Kidney (tissue), 14 donors: ENCODE data around the gene DCHS2. TPM values are rescaled to one million over a fixed set of nuclear protein-coding genes. Genes with fewer than 3 reads are reported as not detected.

Source experiments
- DNase-seq, 5 donors: peaks; one replicate each; pipeline ENCODE4 v3.0.0-alpha.2; 2013 to 2020
- FAIRE-seq: peaks from 2 replicates; lab custom pipeline; 2012; peaks lifted over from hg19 to GRCh38; lab: Jason Lieb, UNC
- H3K27ac ChIP-seq, 2 donors: one replicate each; pipeline ENCODE4 v1.7.0; 2013; ENCODE audit warnings: low read depth in 2 of 2, low read length in 2 of 2, inconsistent platforms in 1 of 2
- H3K27me3 ChIP-seq: one replicate; pipeline ENCODE4 v1.7.1; 2013; ENCODE audit warnings: low read length, inconsistent platforms; ENCODE audit not compliant: control insufficient read depth, insufficient read depth
- H3K36me3 ChIP-seq, 3 donors: one replicate each; pipeline versions ENCODE4 v1.7.0 to v1.7.1; 2013; ENCODE audit warnings: low read length in 3 of 3, control low read depth in 1 of 3, inconsistent platforms in 1 of 3; ENCODE audit not compliant: insufficient read depth in 3 of 3, control insufficient read depth in 2 of 3
- H3K4me1 ChIP-seq, 3 donors: one replicate each; pipeline versions ENCODE4 v1.7.0 to v1.7.1; 2013; ENCODE audit warnings: low read length in 3 of 3, inconsistent platforms in 1 of 3, low read depth in 1 of 3; ENCODE audit not compliant: control insufficient read depth in 2 of 3, insufficient read depth in 2 of 3
- H3K4me3 ChIP-seq, 3 donors: one replicate each; pipeline versions ENCODE4 v1.7.0 to v1.8.1; 2013; ENCODE audit warnings: low read length in 3 of 3, control low read depth in 1 of 3, inconsistent platforms in 1 of 3
- H3K9ac ChIP-seq, 3 donors: one replicate each; pipeline versions ENCODE4 v1.7.0 to v1.7.1; 2013; ENCODE audit warnings: low read length in 3 of 3, control low read depth in 1 of 3, inconsistent platforms in 1 of 3
- H3K9me3 ChIP-seq, 3 donors: one replicate each; pipeline versions ENCODE4 v1.7.0 to v1.7.1; 2013; ENCODE audit warnings: low read length in 3 of 3, control low read depth in 1 of 3, inconsistent platforms in 1 of 3; ENCODE audit not compliant: control insufficient read depth in 2 of 3, insufficient read depth in 1 of 3
- intact Hi-C: fragments of 100-400 bp; cut with DNase I; formaldehyde crosslinking; loops from one replicate; pipeline ENCODE4 v1.11.1; 2022
- polyA plus RNA-seq: library from polyadenylated mRNA; stranded (reverse); fragments of 350-450 nt; fragmentation: Illumina TruSeq; extraction: RNeasy Lipid Tissue Mini Kit (QIAGEN cat#74804); gene quantifications from one replicate; pipeline ENCODE4 v1.2.3, GENCODE V29; 2014; ENCODE audit warnings: low read depth, low replicate concordance; ENCODE audit not compliant: insufficient read depth
- total RNA-seq: library from RNA; stranded (reverse); fragmentation: NEBNext Ultra II Directional; extraction: Animal tissue kit (Norgen Biotek cat#: 25700); gene quantifications from one replicate; pipeline ENCODE4 v1.2.1, GENCODE V29; 2021
- TF ChIP-seq, protein P1 (sequence below): IDR thresholded peaks from 3 replicates; pipeline ENCODE4 v1.5.1; 2012; ENCODE audit warnings: mild to moderate bottlenecking, moderate library complexity, borderline replicate concordance; ENCODE audit not compliant: insufficient read depth; ENCODE audit errors: extremely low read depth
- donor health status: control.
- donor health status: control.
- donor health status: control.
- donor health status: control.
- donor health status: control.
- donor health status: DM: yes; HTN: yes; CAD: no.
- donor health status: Normal renal cell carcinoma (clear cell type).

DCHS2 gene
- total and polyA plus RNA-seq, 2 donors from 2014 or later: 0.47 TPM; not detected in 1

DNA sequence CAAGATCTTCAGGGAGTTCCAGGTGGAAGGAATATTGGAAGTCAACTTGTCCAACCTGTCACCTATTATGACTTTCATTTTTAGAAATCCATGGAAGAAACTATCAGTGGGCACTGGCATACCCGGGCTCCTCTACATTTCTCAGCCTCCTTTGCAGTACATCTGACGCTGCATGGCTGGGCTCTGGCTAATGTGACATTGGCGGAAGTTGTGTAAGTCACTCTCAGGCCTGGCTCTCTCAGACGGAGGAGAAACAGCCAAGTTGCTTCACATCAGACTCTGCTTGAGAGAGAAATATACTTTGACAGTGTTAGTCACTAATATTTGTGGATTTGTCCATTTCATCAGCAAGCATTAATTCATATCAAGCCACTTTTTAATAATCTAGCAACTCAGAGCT is 4.5 kb downstream of the DCHS2 start:
- Histone ChIP-seq H3K36me3 (no peaks in the 10 kb centered on the region), H3K9ac (no peak overlapping the region), H3K9me3 (no peaks in the 10 kb centered on the region), H3K27me3 (peaks cover 4% of the 10 kb centered on the region), H3K4me1 (peaks cover 0 to 7% (median 3%) of the 10 kb centered on the region in 3 donors), H3K27ac (no peak overlapping the region), H3K4me3 (no peak overlapping the region)
- FAIRE-seq (no peak), DNase-seq (no peak)
- intact Hi-C loops: no loop called here
- TF ChIP-seq, protein P1, sequence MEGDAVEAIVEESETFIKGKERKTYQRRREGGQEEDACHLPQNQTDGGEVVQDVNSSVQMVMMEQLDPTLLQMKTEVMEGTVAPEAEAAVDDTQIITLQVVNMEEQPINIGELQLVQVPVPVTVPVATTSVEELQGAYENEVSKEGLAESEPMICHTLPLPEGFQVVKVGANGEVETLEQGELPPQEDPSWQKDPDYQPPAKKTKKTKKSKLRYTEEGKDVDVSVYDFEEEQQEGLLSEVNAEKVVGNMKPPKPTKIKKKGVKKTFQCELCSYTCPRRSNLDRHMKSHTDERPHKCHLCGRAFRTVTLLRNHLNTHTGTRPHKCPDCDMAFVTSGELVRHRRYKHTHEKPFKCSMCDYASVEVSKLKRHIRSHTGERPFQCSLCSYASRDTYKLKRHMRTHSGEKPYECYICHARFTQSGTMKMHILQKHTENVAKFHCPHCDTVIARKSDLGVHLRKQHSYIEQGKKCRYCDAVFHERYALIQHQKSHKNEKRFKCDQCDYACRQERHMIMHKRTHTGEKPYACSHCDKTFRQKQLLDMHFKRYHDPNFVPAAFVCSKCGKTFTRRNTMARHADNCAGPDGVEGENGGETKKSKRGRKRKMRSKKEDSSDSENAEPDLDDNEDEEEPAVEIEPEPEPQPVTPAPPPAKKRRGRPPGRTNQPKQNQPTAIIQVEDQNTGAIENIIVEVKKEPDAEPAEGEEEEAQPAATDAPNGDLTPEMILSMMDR: no peak

GRCh38 chr4:154485127-154485773 is 6.3 kb downstream of the DCHS2 start:
- no peaks in the 10 kb centered on the region for H3K4me1 ChIP-seq
- DNase-seq (no peak), FAIRE-seq (no peak)
- TF ChIP-seq, protein P1: no peak
- no peak overlapping the region for H3K9ac ChIP-seq
- intact Hi-C loops: no loop called here
- no peaks in the 10 kb centered on the region for H3K9me3 ChIP-seq
- H3K4me3 ChIP-seq: no peak overlapping the region
- no peaks in the 10 kb centered on the region for H3K36me3 ChIP-seq
- H3K27me3 ChIP-seq: peaks cover 3% of the 10 kb centered on the region
- H3K27ac ChIP-seq: no peak overlapping the region

DNA sequence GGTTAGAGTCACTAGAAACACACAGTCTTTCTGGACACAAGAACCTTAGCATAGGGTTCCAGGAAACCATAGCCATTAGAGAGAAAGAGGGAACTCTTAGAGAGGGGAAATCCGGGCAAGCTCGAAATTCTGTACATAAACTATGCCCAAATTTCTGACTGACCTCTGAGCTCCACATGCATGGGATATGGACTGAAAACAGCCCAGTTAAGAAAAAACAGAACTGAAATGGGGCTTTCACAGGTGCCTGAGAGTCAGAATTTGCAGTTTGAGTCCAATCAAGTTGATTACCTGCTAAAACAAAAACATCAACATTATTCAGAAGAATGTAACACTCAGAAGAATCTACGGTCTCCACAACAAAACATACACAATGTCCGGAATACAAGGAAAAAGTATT is 13.1 kb downstream of the DCHS2 start:
- no peak overlapping the region for H3K4me3 ChIP-seq
- no peak overlapping the region for H3K27ac ChIP-seq
- no peak for DNase-seq
- no peaks in the 10 kb centered on the region for H3K9me3 ChIP-seq
- no peak overlapping the region for H3K9ac ChIP-seq
- no peaks in the 10 kb centered on the region for H3K36me3 ChIP-seq
- no peak for FAIRE-seq
- TF ChIP-seq, protein P1: no peak
- intact Hi-C loops: no loop called here
- no peaks in the 10 kb centered on the region for H3K27me3 ChIP-seq
- no peaks in the 10 kb centered on the region for H3K4me1 ChIP-seq

GRCh38 chr4:154478128-154478527 is 13.5 kb downstream of the DCHS2 start:
- intact Hi-C loops: no loop called here

More at GRCh38 chr4:154478128-154478527, 13.5 kb downstream of the DCHS2 start:
- H3K9ac ChIP-seq: no peak overlapping the region
- no peak for FAIRE-seq
- H3K4me3 ChIP-seq: no peak overlapping the region
- TF ChIP-seq, protein P1: no peak
- H3K27me3 ChIP-seq: no peaks in the 10 kb centered on the region
- DNase-seq: no peak
- no peak overlapping the region for H3K27ac ChIP-seq
- H3K9me3 ChIP-seq: no peaks in the 10 kb centered on the region
- H3K36me3 ChIP-seq: no peaks in the 10 kb centered on the region
- H3K4me1 ChIP-seq: no peaks in the 10 kb centered on the region
